H1 (cell line): ENCODE results near the gene MTNR1A. TPM values are rescaled to one million over a fixed set of nuclear protein-coding genes. Genes with fewer than 3 reads are reported as not detected.

Experiments used
- TEAD4 ChIP-seq: IDR thresholded peaks from 2 replicates; pipeline ENCODE4 v1.6.1; 2012; ENCODE audit warnings: low read depth, low read length, inconsistent platforms, mixed read lengths
- polyA plus RNA-seq, 7 experiments: library from polyadenylated mRNA; depleted of rRNA in 3 of 7; stranded (reverse) in 5 of 7; unstranded in 2 of 7; fragments of >200 nt in 5 of 7; fragments of 200-250 nt in 2 of 7; gene quantifications; 1 replicate in 5 of 7; 2 replicates in 1 of 7; 4 replicates in 1 of 7; pipeline versions ENCODE4 v1.2.1 to v1.2.3, GENCODE V29; 2011 to 2013; ENCODE audit warnings: missing spikeins in 2 of 7, mixed read lengths in 2 of 7
- total RNA-seq: library from RNA; stranded (reverse); fragmentation: NEBNext Ultra II Directional; extraction: Animal tissue kit (Norgen Biotek cat#: 25700); gene quantifications from 2 replicates; pipeline ENCODE4 v1.2.1, GENCODE V29; 2021

MTNR1A gene
- total and polyA plus RNA-seq, 2 of the 8 experiments (the other 6 are each of a cell fraction or from before 2014, with no cell fraction given), result 0.45 to 1.0 TPM

DNA sequence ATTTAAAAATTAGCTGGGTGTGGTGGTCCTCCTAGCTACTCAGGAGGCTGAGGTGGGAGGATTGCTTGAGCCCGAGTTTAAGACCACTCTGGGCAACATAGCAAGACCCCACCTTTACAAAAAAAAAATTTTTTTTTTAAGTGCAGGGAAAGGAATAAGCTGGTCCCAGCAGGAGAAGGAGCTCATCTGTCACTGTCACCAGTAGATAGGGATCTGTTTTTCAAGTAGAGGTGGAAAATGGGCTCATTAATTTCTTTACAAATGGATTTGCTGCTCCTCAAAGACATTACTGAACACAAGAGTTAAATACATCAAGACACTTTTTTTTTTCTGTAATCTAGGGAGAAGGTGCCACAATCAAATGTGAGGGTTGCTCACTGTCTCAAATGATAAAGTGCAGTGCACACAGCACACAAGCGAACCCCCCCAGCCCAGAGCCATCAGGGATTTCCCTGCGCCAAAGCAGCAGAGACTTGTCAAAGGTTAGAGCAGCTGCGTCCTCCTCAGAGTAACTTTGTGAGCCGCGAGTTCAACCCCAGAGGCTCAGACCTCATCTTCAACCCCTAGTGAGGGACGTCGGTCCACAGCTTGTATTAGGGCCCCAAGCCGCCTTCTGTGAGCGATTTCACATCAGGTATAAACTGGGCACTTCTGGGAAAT, 14.3 kb upstream of the MTNR1A start (continued):
- no peak for TF ChIP-seq TEAD4
